HCT116 (cell line): ENCODE measurements around the gene DHH. TPM values are rescaled to one million over a fixed set of nuclear protein-coding genes. Genes with fewer than 3 reads are reported as not detected.

Experiments
- ATAC-seq: fragments of 200-7000 bp; cut with Tn5 transposase; 2 replicates; pipeline ENCODE4 v1.9.1; 2020; ENCODE audit warnings: mild to moderate bottlenecking, moderate library complexity
- BruUV-seq: library from RNA; stranded (reverse); fragments of 400-500 nt; replicated peaks from 2 replicates; lab custom pipeline; 2021; lab: Mats Ljungman, UMichigan
- CTCF ChIA-PET: fragments of 300-600 bp; sonication (Branson Sonifier 250); formaldehyde crosslinking; loops from one replicate; lab custom pipeline; 2021; ENCODE audit warnings: antibody characterized with exemption; lab: Charles Lee
- POLR2A ChIA-PET: fragments of 300-600, 350-600 bp; sonication (Branson Sonifier 250); formaldehyde crosslinking; loops from one replicate; lab custom pipeline; 2021; ENCODE audit warnings: antibody characterized with exemption; lab: Charles Lee
- RAD21 ChIA-PET, 2 experiments: fragments of 300-600 bp; sonication (Branson Sonifier 250); formaldehyde crosslinking; loops; one replicate each; lab custom pipeline; 2023; ENCODE audit warnings: low total read pairs in 2 of 2; ENCODE audit not compliant: uncharacterized antibody in 2 of 2, unreplicated experiment in 2 of 2, low non-redundant PET in 1 of 2; lab: Charles Lee
- DNase-seq: peaks from one replicate; pipeline ENCODE4 v3.0.0-alpha.2; 2010; ENCODE audit warnings: low read depth, low spot score
- H2AFZ ChIP-seq: fragments of 200-600 bp; shearing (Covaris generic), sonication (generic); 2 replicates; pipeline ENCODE4 v1.6.1; 2017; ENCODE audit warnings: low read depth, mixed run types, mixed read lengths, antibody characterized with exemption, low read length; ENCODE audit not compliant: poor library complexity, severe bottlenecking
- H3K27ac ChIP-seq: 2 replicates; pipeline ENCODE4 v1.5.1; 2012; ENCODE audit warnings: low read depth, low read length
- H3K27me3 ChIP-seq: fragments of 200-600 bp; sonication (generic); 2 replicates; pipeline ENCODE4 v1.6.1; 2016; ENCODE audit warnings: mixed run types, low read length, mixed read lengths; ENCODE audit not compliant: insufficient read depth
- H3K36me3 ChIP-seq, 2 experiments: fragments of 200-500 bp in 1 of 2; fragments of 200-600 bp in 1 of 2; sonication (Bioruptor generic) in 1 of 2; sonication (generic) in 1 of 2; 2 replicates each; pipeline versions ENCODE4 v1.5.1 to v1.6.1; 2014 to 2016; ENCODE audit warnings: low read length in 2 of 2, inconsistent platforms in 1 of 2, mixed read lengths in 1 of 2, mixed run types in 1 of 2; ENCODE audit not compliant: insufficient read depth in 2 of 2, control insufficient read depth in 1 of 2
- H3K4me1 ChIP-seq, 2 experiments: fragments of 200-600 bp in 1 of 2; sonication (generic) in 1 of 2; 2 replicates each; pipeline versions ENCODE4 v1.5.1 to v1.6.1; 2012 to 2017; ENCODE audit warnings: low read length in 2 of 2, inconsistent platforms in 1 of 2, mild to moderate bottlenecking in 1 of 2, mixed read lengths in 1 of 2, mixed run types in 1 of 2, moderate library complexity in 1 of 2; ENCODE audit not compliant: insufficient read depth in 2 of 2, control insufficient read depth in 1 of 2
- H3K4me2 ChIP-seq: fragments of 200-600 bp; sonication (generic); 2 replicates; pipeline ENCODE4 v1.6.1; 2017; ENCODE audit warnings: mixed run types, low read length, mixed read lengths
- H3K4me3 ChIP-seq, 2 experiments: fragments of 200-600 bp in 1 of 2; sonication (generic) in 1 of 2; replicated peaks in 1 of 2; 2 replicates each; pipeline ENCODE4 v1.5.1; 2011 to 2016; ENCODE audit warnings: low read length in 2 of 2, control low read depth in 1 of 2, low read depth in 1 of 2, mild to moderate bottlenecking in 1 of 2, mixed read lengths in 1 of 2, mixed run types in 1 of 2
- H3K79me2 ChIP-seq: fragments of 200-600 bp; sonication (generic); 2 replicates; pipeline ENCODE4 v1.6.1; 2017; ENCODE audit warnings: mild to moderate bottlenecking, mixed run types, low read length, moderate library complexity, mixed read lengths; ENCODE audit not compliant: insufficient read depth
- H3K9ac ChIP-seq: fragments of 200-600 bp; sonication (generic); 2 replicates; pipeline ENCODE4 v1.6.1; 2016; ENCODE audit warnings: low read length, mixed read lengths
- H3K9me2 ChIP-seq: fragments of 200-600 bp; sonication (generic), shearing (Covaris generic); 2 replicates; pipeline ENCODE4 v1.6.1; 2017; ENCODE audit warnings: mixed run types, mild to moderate bottlenecking, moderate library complexity; ENCODE audit not compliant: insufficient read depth
- H3K9me3 ChIP-seq, 2 experiments: fragments of 200-500 bp in 1 of 2; fragments of 200-600 bp in 1 of 2; sonication (Bioruptor generic) in 1 of 2; sonication (generic) in 1 of 2; 2 replicates each; pipeline ENCODE4 v1.6.1; 2014 to 2017; ENCODE audit warnings: low read length in 2 of 2, mixed read lengths in 2 of 2, inconsistent platforms in 1 of 2, low read depth in 1 of 2, mild to moderate bottlenecking in 1 of 2, mixed run types in 1 of 2, moderate library complexity in 1 of 2; ENCODE audit not compliant: control insufficient read depth in 1 of 2, insufficient read depth in 1 of 2
- H4K20me1 ChIP-seq: fragments of 200-600 bp; sonication (generic), shearing (Covaris generic); 2 replicates; pipeline ENCODE4 v1.6.1; 2017; ENCODE audit warnings: mixed run types, mild to moderate bottlenecking, moderate library complexity; ENCODE audit not compliant: insufficient read depth
- CBX3 ChIP-seq: IDR thresholded peaks from 2 replicates; pipeline ENCODE4 v1.6.1; 2012; ENCODE audit warnings: low read depth
- EGR1 ChIP-seq: IDR thresholded peaks from 2 replicates; pipeline ENCODE4 v1.6.1; 2012; ENCODE audit warnings: low read depth
- EZH2 ChIP-seq: fragments of 200-600 bp; sonication (generic); IDR thresholded peaks from 2 replicates; pipeline ENCODE4 v1.6.1; 2017; ENCODE audit warnings: antibody characterized with exemption, mixed run types
- EZH2phosphoT487 ChIP-seq: fragments of 200-600 bp; IDR thresholded peaks from 2 replicates; pipeline ENCODE4 v1.6.1; 2018; ENCODE audit warnings: antibody characterized with exemption, borderline replicate concordance
- FOSL1 ChIP-seq: IDR thresholded peaks from 2 replicates; pipeline ENCODE4 v1.6.1; 2012; ENCODE audit warnings: low read depth
- JUND ChIP-seq: IDR thresholded peaks from 2 replicates; pipeline ENCODE4 v1.6.1; 2012
- POLR2A ChIP-seq: IDR thresholded peaks from 2 replicates; pipeline ENCODE4 v1.7.0; 2011; ENCODE audit warnings: borderline replicate concordance; ENCODE audit not compliant: insufficient read depth, insufficient read length; ENCODE audit errors: extremely low read depth
- POLR2AphosphoS5 ChIP-seq: IDR thresholded peaks from 2 replicates; pipeline ENCODE4 v1.6.1; 2011; ENCODE audit warnings: mild to moderate bottlenecking, low read depth, low read length, moderate library complexity
- SIN3A ChIP-seq: IDR thresholded peaks from 2 replicates; pipeline ENCODE4 v1.6.1; 2012; ENCODE audit warnings: low read depth
- SP1 ChIP-seq: IDR thresholded peaks from 2 replicates; pipeline ENCODE4 v1.6.1; 2012; ENCODE audit warnings: low read depth
- TCF7L2 ChIP-seq: IDR thresholded peaks from 2 replicates; pipeline ENCODE4 v1.7.0; 2011; ENCODE audit warnings: borderline replicate concordance, inconsistent platforms; ENCODE audit not compliant: insufficient read depth, insufficient read length; ENCODE audit errors: extremely low read depth
- YY1 ChIP-seq: IDR thresholded peaks from 2 replicates; pipeline ENCODE4 v1.6.1; 2011; ENCODE audit warnings: low read length, low read depth, moderate library complexity, mild to moderate bottlenecking; ENCODE audit not compliant: insufficient replicate concordance; ENCODE audit errors: extremely low read depth
- intact Hi-C: fragments of 100-400 bp; cut with micrococcal nuclease; formaldehyde crosslinking; loops from 2 replicates; pipeline ENCODE4 v1.10.0; 2022
- total RNA-seq: library from RNA; stranded (reverse); gene quantifications from one replicate; pipeline ENCODE4 v1.2.1, GENCODE V29; 2021; ENCODE audit not compliant: unreplicated experiment
- TF ChIP-seq, protein P1 (sequence below): IDR thresholded peaks from 2 replicates; pipeline ENCODE4 v1.6.1; 2012
- TF ChIP-seq, protein P2 (sequence below): IDR thresholded peaks from 2 replicates; pipeline ENCODE4 v1.6.1; 2011; ENCODE audit warnings: mild to moderate bottlenecking, low read length, moderate library complexity; ENCODE audit not compliant: insufficient replicate concordance; ENCODE audit errors: extremely low read depth
- TF ChIP-seq, protein P3 (sequence below): IDR thresholded peaks from 2 replicates; pipeline ENCODE4 v1.6.1; 2012

DHH gene
- total RNA-seq, 1 experiment from 2014 or later: 0.22 TPM

DNA sequence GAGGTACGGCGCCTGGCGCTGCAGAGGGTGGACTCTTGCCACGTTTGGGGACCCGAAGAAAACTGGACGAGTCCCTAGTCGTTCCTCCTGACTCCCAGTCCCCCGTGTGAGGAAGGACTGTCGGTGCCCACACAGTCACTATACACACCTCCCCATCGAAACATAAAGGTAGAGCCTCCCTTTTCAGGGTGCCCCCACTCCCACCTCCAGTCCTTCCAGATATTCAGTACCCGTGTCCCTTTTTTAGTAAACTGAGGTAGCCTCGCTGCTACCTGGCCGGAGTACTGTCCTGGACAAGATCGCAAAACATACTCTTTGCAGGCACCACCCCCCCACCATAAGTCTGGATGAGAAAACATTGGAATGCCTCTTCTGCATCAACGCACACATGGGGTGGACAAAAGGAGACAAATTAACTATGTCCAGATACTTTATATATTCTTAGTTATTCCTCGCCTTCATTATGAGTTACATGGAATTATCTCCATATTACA lies 33.4 kb downstream of the DHH start:
- H3K27me3 ChIP-seq: no peaks in the 10 kb centered on the region
- peak overlapping the region; percentile 76 to 92 for H3K4me3 ChIP-seq
- no peaks in the 10 kb centered on the region; a peak in 1 of 4 replicates for H3K36me3 ChIP-seq
- H3K27ac ChIP-seq: peak overlapping the region; percentile 89
- intact Hi-C loops: no loop called here
- H3K9me3 ChIP-seq: no peaks in the 10 kb centered on the region
- H3K4me1 ChIP-seq: peaks cover 17 to 47% of the 10 kb centered on the region in 2 experiments
- peak overlapping the region; percentile 77 for H2AFZ ChIP-seq
- TSS peak; percentile 78 for BruUV-seq
- TF ChIP-seq SIN3A (no peak), POLR2A (peak; percentile 21)
- H3K9me2 ChIP-seq: no peaks in the 10 kb centered on the region
- POLR2A ChIA-PET: no interaction called here
- peak overlapping the region; percentile 97 for H3K9ac ChIP-seq
- RAD21 ChIA-PET: no interaction called here
- H3K4me2 ChIP-seq: peak overlapping the region; percentile 97
- DNase-seq: no peak
- no peaks in the 10 kb centered on the region for H4K20me1 ChIP-seq
- CTCF ChIA-PET: no interaction called here
- no peak for ATAC-seq
- peaks cover 52% of the 10 kb centered on the region for H3K79me2 ChIP-seq

DNA sequence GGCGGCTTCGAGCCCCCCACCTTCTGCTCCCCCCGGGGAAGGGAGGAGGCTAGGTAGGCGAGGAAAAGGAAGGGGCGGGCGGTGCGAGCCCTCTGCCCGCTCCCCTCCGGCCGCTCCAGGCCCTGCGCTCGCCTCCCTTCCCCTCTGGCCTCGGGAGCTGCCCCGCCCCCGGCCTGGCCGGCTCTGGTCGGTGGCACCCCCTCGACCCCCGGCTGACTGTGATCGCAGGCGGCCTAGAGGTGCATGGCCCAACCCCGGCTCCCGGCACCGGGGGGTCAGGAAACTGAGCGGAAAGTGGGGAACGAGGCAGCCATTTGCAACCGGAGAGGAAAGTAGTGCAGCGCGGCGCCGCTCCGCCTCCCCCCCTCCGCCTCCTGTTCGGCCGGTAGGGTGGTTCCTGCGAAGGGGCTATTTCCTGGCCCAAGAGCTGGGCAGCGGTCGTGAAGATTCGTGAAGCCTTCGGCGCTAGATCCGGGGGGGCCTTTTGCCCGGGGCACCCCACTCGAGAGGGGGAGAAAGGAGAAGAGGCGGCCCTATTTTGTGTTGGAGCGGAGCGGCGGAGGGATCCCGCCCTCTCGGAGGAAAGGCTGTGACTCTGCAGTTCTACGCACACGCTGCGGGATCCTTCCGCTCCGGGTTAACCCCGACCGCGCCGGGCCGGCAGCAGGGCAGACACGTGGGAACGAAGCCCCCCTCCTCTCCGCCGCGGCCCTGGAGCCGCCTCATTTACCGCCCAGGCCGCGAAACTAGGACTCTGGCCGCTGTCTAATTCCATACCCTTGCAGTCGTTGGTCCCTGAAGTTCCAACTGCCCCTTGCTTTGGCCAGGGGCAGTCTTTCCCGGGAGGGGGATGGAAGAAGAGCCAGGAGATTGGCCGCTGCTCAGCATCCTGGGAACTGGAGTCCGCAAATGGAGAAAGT lies 34.1 kb downstream of the DHH start, which contains the start of gene KMT2D:
Gene KMT2D (minus strand): TSS at position 558 of the 920 bp plus-strand sequence. CDS start 5,470 bp downstream, outside the sequence.
- H3K4me1 ChIP-seq: peaks cover 17 to 48% of the 10 kb centered on the region in 2 experiments
- no peaks in the 10 kb centered on the region for H4K20me1 ChIP-seq
- H3K9me2 ChIP-seq: no peaks in the 10 kb centered on the region
- H3K4me2 ChIP-seq: peak within 1 kb of the TSS; percentile 97
- intact Hi-C loops: no loop called here
- CTCF ChIA-PET: no interaction called here
- POLR2A ChIA-PET: no interaction called here
- H3K9ac ChIP-seq: peak within 1 kb of the TSS; percentile 97
- ATAC-seq (peak; percentile 73), DNase-seq (peak; percentile 91)
- no TSS peak for BruUV-seq
- H3K27ac ChIP-seq: peak within 1 kb of the TSS; percentile 89
- peak within 1 kb of the TSS; percentile 76 to 92 for H3K4me3 ChIP-seq
- no peaks in the 10 kb centered on the region for H3K9me3 ChIP-seq
- H2AFZ ChIP-seq: peak within 1 kb of the TSS; percentile 77
- no peaks in the 10 kb centered on the region for H3K27me3 ChIP-seq
- peaks cover 59% of the 10 kb centered on the region for H3K79me2 ChIP-seq
- RAD21 ChIA-PET: no interaction called here
- H3K36me3 ChIP-seq: no peaks in the 10 kb centered on the region; a peak in 1 of 4 replicates
- peak; percentile 93 for TF ChIP-seq SP1
- TF ChIP-seq EGR1: 0 out of 2 replicates have a peak, but pooled peaks have one; percentile 41
- TF ChIP-seq, protein P1, sequence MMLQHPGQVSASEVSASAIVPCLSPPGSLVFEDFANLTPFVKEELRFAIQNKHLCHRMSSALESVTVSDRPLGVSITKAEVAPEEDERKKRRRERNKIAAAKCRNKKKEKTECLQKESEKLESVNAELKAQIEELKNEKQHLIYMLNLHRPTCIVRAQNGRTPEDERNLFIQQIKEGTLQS: no peak
- no peak for TF ChIP-seq FOSL1
- TF ChIP-seq CBX3: peak; percentile 94
- TF ChIP-seq POLR2AphosphoS5: peak; percentile 77
- TF ChIP-seq YY1: peak; percentile 82
- TF ChIP-seq, protein P2, sequence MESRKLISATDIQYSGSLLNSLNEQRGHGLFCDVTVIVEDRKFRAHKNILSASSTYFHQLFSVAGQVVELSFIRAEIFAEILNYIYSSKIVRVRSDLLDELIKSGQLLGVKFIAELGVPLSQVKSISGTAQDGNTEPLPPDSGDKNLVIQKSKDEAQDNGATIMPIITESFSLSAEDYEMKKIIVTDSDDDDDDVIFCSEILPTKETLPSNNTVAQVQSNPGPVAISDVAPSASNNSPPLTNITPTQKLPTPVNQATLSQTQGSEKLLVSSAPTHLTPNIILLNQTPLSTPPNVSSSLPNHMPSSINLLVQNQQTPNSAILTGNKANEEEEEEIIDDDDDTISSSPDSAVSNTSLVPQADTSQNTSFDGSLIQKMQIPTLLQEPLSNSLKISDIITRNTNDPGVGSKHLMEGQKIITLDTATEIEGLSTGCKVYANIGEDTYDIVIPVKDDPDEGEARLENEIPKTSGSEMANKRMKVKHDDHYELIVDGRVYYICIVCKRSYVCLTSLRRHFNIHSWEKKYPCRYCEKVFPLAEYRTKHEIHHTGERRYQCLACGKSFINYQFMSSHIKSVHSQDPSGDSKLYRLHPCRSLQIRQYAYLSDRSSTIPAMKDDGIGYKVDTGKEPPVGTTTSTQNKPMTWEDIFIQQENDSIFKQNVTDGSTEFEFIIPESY: no peak
- TF ChIP-seq, protein P3, sequence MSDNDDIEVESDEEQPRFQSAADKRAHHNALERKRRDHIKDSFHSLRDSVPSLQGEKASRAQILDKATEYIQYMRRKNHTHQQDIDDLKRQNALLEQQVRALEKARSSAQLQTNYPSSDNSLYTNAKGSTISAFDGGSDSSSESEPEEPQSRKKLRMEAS: peak; percentile 98
- TF ChIP-seq EZH2phosphoT487: no peak
- TF ChIP-seq EZH2: no peak
- peak; percentile 67; the same call in 1 of the 2 replicates for TF ChIP-seq JUND
- peak; percentile 22 for TF ChIP-seq POLR2A
- peak; percentile 75 for TF ChIP-seq TCF7L2
